Effector memory CD4-positive, alpha-beta T cell (primary cell): ENCODE results near the gene DKKL1.
"Not testable (repeated sequence)": the region's sequence is repeated elsewhere in the genome, so short reads cannot be mapped to it uniquely, and the experiment has no call there.

Source experiments
- DNase-seq, 3 donors: peaks; one replicate each; pipeline ENCODE4 v3.0.0-alpha.2; 2020
- H3K27ac ChIP-seq: 2 replicates; pipeline ENCODE4 v1.7.0; 2013; ENCODE audit warnings: mild to moderate bottlenecking, low read length, moderate library complexity; ENCODE audit not compliant: insufficient read depth, poor library complexity, severe bottlenecking
- H3K27me3 ChIP-seq: replicated peaks from 2 replicates; pipeline ENCODE4 v1.7.0; 2013; ENCODE audit warnings: mild to moderate bottlenecking, low read length; ENCODE audit not compliant: insufficient read depth, control insufficient read depth, poor library complexity, severe bottlenecking
- H3K36me3 ChIP-seq: 2 replicates; pipeline ENCODE4 v1.7.0; 2013; ENCODE audit warnings: mild to moderate bottlenecking, low read length, moderate library complexity; ENCODE audit not compliant: control insufficient read depth, insufficient read depth
- H3K4me1 ChIP-seq: 2 replicates; pipeline ENCODE4 v1.7.0; 2013; ENCODE audit warnings: low read length, mild to moderate bottlenecking; ENCODE audit not compliant: control insufficient read depth, insufficient read depth, poor library complexity, severe bottlenecking
- H3K4me3 ChIP-seq: 2 replicates; pipeline ENCODE4 v1.7.0; 2013; ENCODE audit warnings: low read length, low read depth, mild to moderate bottlenecking; ENCODE audit not compliant: insufficient read depth, poor library complexity, severe bottlenecking
- H3K9me3 ChIP-seq: 2 replicates; pipeline ENCODE4 v1.7.0; 2013; ENCODE audit warnings: mild to moderate bottlenecking, low read length, moderate library complexity; ENCODE audit not compliant: control insufficient read depth
- total RNA-seq, 3 donors: gene quantifications; one replicate each; lab custom pipeline; 2026; lab: John Stamatoyannopoulos, UW

Gene DKKL1
- 0 reads per million in 3 donors for total RNA-seq

GRCh38 chr19:49363268-49364082, at the start of gene DKKL1:
TSS of gene DKKL1 (plus strand) at chr19:49363877. CDS start at chr19:49363999, 122 bp downstream.
- Histone ChIP-seq H3K9me3 (no peaks in the 10 kb centered on the region), H3K4me3 (peak within 1 kb of the TSS; percentile 23), H3K27me3 (peaks cover 32% of the 10 kb centered on the region), H3K27ac (no peak within 1 kb of the TSS), H3K36me3 (no peaks in the 10 kb centered on the region), H3K4me1 (peaks cover 26% of the 10 kb centered on the region)
- peak; percentile 45 to 59 (median 59) for DNase-seq

GRCh38 chr19:49315111-49315510, 48.6 kb upstream of the DKKL1 start:
- DNase-seq = no peak
- Histone ChIP-seq H3K27me3 (no peaks in the 10 kb centered on the region), H3K4me1 (no peaks in the 10 kb centered on the region), H3K27ac (no peak overlapping the region), H3K9me3 (no peaks in the 10 kb centered on the region), H3K36me3 (no peaks in the 10 kb centered on the region), H3K4me3 (no peak overlapping the region)

GRCh38 chr19:49316284-49316683, 47.4 kb upstream of the DKKL1 start:
- Histone ChIP-seq H3K27ac (no peak overlapping the region), H3K4me3 (no peak overlapping the region), H3K4me1 (no peaks in the 10 kb centered on the region), H3K36me3 (no peaks in the 10 kb centered on the region), H3K9me3 (no peaks in the 10 kb centered on the region), H3K27me3 (no peaks in the 10 kb centered on the region)
- DNase-seq = no peak

GRCh38 chr19:49318296-49318695, 45.4 kb upstream of the DKKL1 start:
- H3K4me1 ChIP-seq = no peaks in the 10 kb centered on the region
- H3K27ac ChIP-seq = no peak overlapping the region
- DNase-seq = no peak
- no peaks in the 10 kb centered on the region for H3K9me3 ChIP-seq
- H3K36me3 ChIP-seq = no peaks in the 10 kb centered on the region
- no peak overlapping the region for H3K4me3 ChIP-seq
- H3K27me3 ChIP-seq = no peaks in the 10 kb centered on the region

- no peak within 1 kb of the TSS for H3K4me3 ChIP-seq
- DNase-seq = no peak
- no peak within 1 kb of the TSS for H3K27ac ChIP-seq
- H3K27me3 ChIP-seq = no peaks in the 10 kb centered on the region
- no peaks in the 10 kb centered on the region for H3K36me3 ChIP-seq
- H3K4me1 ChIP-seq = no peaks in the 10 kb centered on the region
- H3K9me3 ChIP-seq = no peaks in the 10 kb centered on the region
Measured at GRCh38 chr19:49324801-49325576, 38.7 kb upstream of the DKKL1 start, which contains the start of gene SLC6A16. TSS of gene SLC6A16 (minus strand) at chr19:49325191. CDS start at chr19:49311347, 13,844 bp downstream.

- H3K27ac ChIP-seq, H3K36me3 ChIP-seq, H3K9me3 ChIP-seq, H3K4me3 ChIP-seq, DNase-seq, H3K27me3 ChIP-seq, H3K4me1 ChIP-seq: not testable (repeated sequence)
Measured at GRCh38 chr19:49325756-49326155, 37.9 kb upstream of the DKKL1 start.

GRCh38 chr19:49326165-49326704, 37.4 kb upstream of the DKKL1 start:
- H3K27me3 ChIP-seq = no peaks in the 10 kb centered on the region
- H3K36me3 ChIP-seq = no peaks in the 10 kb centered on the region
- no peaks in the 10 kb centered on the region for H3K9me3 ChIP-seq
- no peak for DNase-seq
- H3K27ac ChIP-seq = no peak overlapping the region
- H3K4me1 ChIP-seq = no peaks in the 10 kb centered on the region
- H3K4me3 ChIP-seq = no peak overlapping the region

GRCh38 chr19:49327878-49328544, 35.7 kb upstream of the DKKL1 start:
- DNase-seq = peak in 1 of 3 donors; percentile 14
- peaks cover 6% of the 10 kb centered on the region for H3K4me1 ChIP-seq

GRCh38 chr19:49328741-49329140, 34.9 kb upstream of the DKKL1 start:
- Histone ChIP-seq H3K27ac (no peak overlapping the region), H3K9me3 (no peaks in the 10 kb centered on the region), H3K36me3 (no peaks in the 10 kb centered on the region), H3K4me3 (no peak overlapping the region), H3K4me1 (peaks cover 13% of the 10 kb centered on the region), H3K27me3 (no peaks in the 10 kb centered on the region)
- no peak for DNase-seq

More at GRCh38 chr19:49327878-49328544, 35.7 kb upstream of the DKKL1 start:
- H3K36me3 ChIP-seq = no peaks in the 10 kb centered on the region
- H3K9me3 ChIP-seq = no peaks in the 10 kb centered on the region
- no peaks in the 10 kb centered on the region for H3K27me3 ChIP-seq
- H3K4me3 ChIP-seq = no peak overlapping the region
- H3K27ac ChIP-seq = no peak overlapping the region
